Measurements from ENCODE around the gene FBXL13.
"Not testable (repeated sequence)": the region's sequence is repeated elsewhere in the genome, so short reads cannot be mapped to it uniquely, and the experiment has no call there.

GRCh38 chr7:102769657-102770192 is 304.9 kb downstream of the FBXL13 start:
- not testable (repeated sequence) for TF ChIP-seq REST (IDR thresholded peaks at IDR 0.05; ENCODE audit: insufficient replicate concordance, low read depth); CTCF (IDR thresholded peaks at IDR 0.05; ENCODE audit: insufficient read depth, low read length); POLR2AphosphoS5 (IDR thresholded peaks at IDR 0.05; ENCODE audit: low read depth)
